Right atrium auricular region (tissue), 2 donors: Measurements from ENCODE around the gene NUP107. TPM values are rescaled to one million over a fixed set of nuclear protein-coding genes. Genes with fewer than 3 reads are reported as not detected.

Source experiments
- DNase-seq: peaks from one replicate; pipeline ENCODE4 v3.0.0-alpha.2; 2019; ENCODE audit warnings: low spot score
- H3K27ac ChIP-seq, 2 donors: fragments of 200-600 bp; sonication (generic); 1 replicate in 1 of 2; 2 replicates in 1 of 2; pipeline ENCODE4 v1.5.1; 2016 to 2019
- H3K27me3 ChIP-seq, 2 donors: fragments of 200-600 bp; sonication (generic); one replicate each; pipeline versions ENCODE4 v1.5.1 to v1.6.0; 2017 to 2019
- H3K36me3 ChIP-seq: fragments of 200-600 bp; sonication (generic); one replicate; pipeline ENCODE4 v1.5.1; 2016
- H3K4me1 ChIP-seq, 2 donors: fragments of 200-600 bp; sonication (generic); one replicate each; pipeline versions ENCODE4 v1.5.1 to v1.6.0; 2017 to 2019
- H3K4me3 ChIP-seq, 2 donors: fragments of 200-600 bp; sonication (generic); 1 replicate in 1 of 2; 2 replicates in 1 of 2; pipeline ENCODE4 v1.5.1; 2017 to 2019; ENCODE audit warnings: mild to moderate bottlenecking in 1 of 2, moderate library complexity in 1 of 2
- H3K9me3 ChIP-seq, 2 donors: fragments of 200-600 bp; sonication (generic); one replicate each; pipeline ENCODE4 v1.5.1; 2019
- CTCF ChIP-seq, 2 donors: fragments of 200-600 bp; sonication (generic); IDR thresholded peaks; one replicate each; pipeline ENCODE4 v1.5.1; 2019; ENCODE audit warnings: antibody characterized with exemption in 2 of 2
- total RNA-seq, 2 donors: library from RNA; depleted of rRNA; stranded (reverse); fragments of >200 nt; gene quantifications; one replicate each; pipeline ENCODE4 v1.1.0, GENCODE V29; 2016

Gene NUP107
- total RNA-seq, 2 donors from 2014 or later, result 12.6 to 14.9 TPM

GRCh38 chr12:68695454-68695853, 8.7 kb downstream of the NUP107 start:
- TF ChIP-seq CTCF (IDR thresholded peaks at IDR 0.05), result no peak
- no peak overlapping the region for H3K27ac ChIP-seq
- H3K4me3 ChIP-seq, result no peak overlapping the region
- no peaks in the 10 kb centered on the region for H3K27me3 ChIP-seq
- no peaks in the 10 kb centered on the region for H3K9me3 ChIP-seq
- no peaks in the 10 kb centered on the region for H3K4me1 ChIP-seq
- DNase-seq, result no peak
- peaks cover 61% of the 10 kb centered on the region for H3K36me3 ChIP-seq

GRCh38 chr12:68699486-68699885, 12.7 kb downstream of the NUP107 start:
- TF ChIP-seq CTCF (IDR thresholded peaks at IDR 0.05), result no peak
- Histone ChIP-seq H3K27me3 (no peaks in the 10 kb centered on the region), H3K4me3 (no peak overlapping the region), H3K4me1 (no peaks in the 10 kb centered on the region), H3K9me3 (no peaks in the 10 kb centered on the region), H3K27ac (no peak overlapping the region), H3K36me3 (peaks cover 59% of the 10 kb centered on the region)
- DNase-seq, result no peak

DNA sequence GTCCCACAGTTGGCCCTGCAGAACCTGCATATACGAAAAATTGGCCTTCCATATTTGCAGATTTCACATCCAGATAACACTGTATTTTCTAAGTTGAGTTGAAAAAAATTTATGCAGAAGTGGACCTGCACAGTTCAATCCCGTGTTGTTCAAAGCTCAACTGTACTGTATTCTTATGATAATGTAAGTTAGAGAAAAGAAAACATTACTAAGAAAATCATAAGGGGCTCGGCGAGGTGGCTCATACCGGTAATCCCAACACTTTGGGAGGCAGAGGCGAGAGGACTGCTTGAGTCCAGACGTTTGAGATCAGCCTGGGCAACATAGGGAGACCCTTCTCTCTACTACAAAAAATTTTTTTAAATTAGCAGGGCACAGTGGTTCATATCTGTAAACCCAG, 41.0 kb downstream of the NUP107 start:
- H3K9me3 ChIP-seq, result no peaks in the 10 kb centered on the region
- H3K4me1 ChIP-seq, result no peaks in the 10 kb centered on the region
- H3K36me3 ChIP-seq, result peaks cover 39% of the 10 kb centered on the region
- H3K27me3 ChIP-seq, result no peaks in the 10 kb centered on the region
- H3K4me3 ChIP-seq, result no peak overlapping the region
- DNase-seq, result no peak
- TF ChIP-seq CTCF (IDR thresholded peaks at IDR 0.05), result no peak
- no peak overlapping the region for H3K27ac ChIP-seq

DNA sequence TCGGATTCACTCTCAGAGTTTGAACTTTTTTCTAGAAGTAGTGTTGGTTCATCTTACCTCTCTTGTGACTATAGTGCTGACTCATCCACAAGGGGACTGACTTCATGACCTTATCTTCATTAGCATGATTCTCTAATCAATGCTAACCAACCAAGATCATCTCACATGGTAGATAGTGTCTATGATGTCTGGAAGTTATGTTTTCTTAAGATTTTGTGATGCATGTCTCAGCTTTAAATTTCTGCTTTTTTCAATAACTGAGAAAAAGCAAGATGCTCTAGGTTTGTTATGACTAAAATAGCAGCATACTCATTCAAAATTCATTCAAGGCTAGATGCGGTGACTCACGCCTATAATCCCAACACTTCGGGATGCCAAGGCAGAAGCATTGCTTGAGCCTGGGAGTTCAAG, 46.9 kb downstream of the NUP107 start:
- no peaks in the 10 kb centered on the region for H3K4me1 ChIP-seq
- H3K27me3 ChIP-seq, result no peaks in the 10 kb centered on the region
- H3K4me3 ChIP-seq, result no peak overlapping the region
- H3K36me3 ChIP-seq, result peaks cover 38% of the 10 kb centered on the region
- H3K9me3 ChIP-seq, result no peaks in the 10 kb centered on the region
- H3K27ac ChIP-seq, result no peak overlapping the region
- TF ChIP-seq CTCF (IDR thresholded peaks at IDR 0.05), result no peak
- DNase-seq, result no peak

- H3K27ac ChIP-seq, result no peak overlapping the region
- H3K36me3 ChIP-seq, result peaks cover 13% of the 10 kb centered on the region
- no peaks in the 10 kb centered on the region for H3K27me3 ChIP-seq
- no peaks in the 10 kb centered on the region for H3K4me1 ChIP-seq
- H3K4me3 ChIP-seq, result no peak overlapping the region
- no peak for TF ChIP-seq CTCF (IDR thresholded peaks at IDR 0.05)
- no peaks in the 10 kb centered on the region for H3K9me3 ChIP-seq
- no peak for DNase-seq
These were observed 53.1 kb downstream of the NUP107 start for GRCh38 chr12:68739891-68740290.

GRCh38 chr12:68743356-68743755, 56.6 kb downstream of the NUP107 start:
- H3K4me3 ChIP-seq, result no peak overlapping the region
- H3K9me3 ChIP-seq, result no peaks in the 10 kb centered on the region
- no peak overlapping the region for H3K27ac ChIP-seq
- no peaks in the 10 kb centered on the region for H3K36me3 ChIP-seq
- H3K27me3 ChIP-seq, result no peaks in the 10 kb centered on the region
- no peak for TF ChIP-seq CTCF (IDR thresholded peaks at IDR 0.05)
- no peak for DNase-seq
- peaks cover 0 to 12% of the 10 kb centered on the region in 2 donors for H3K4me1 ChIP-seq
